Prostate gland (tissue), 2 donors: ENCODE results near the gene IGF2BP3. TPM values are rescaled to one million over a fixed set of nuclear protein-coding genes. Genes with fewer than 3 reads are reported as not detected.

Source experiments
- DNase-seq: peaks from one replicate; pipeline ENCODE4 v3.0.0-alpha.2; 2019; ENCODE audit warnings: low spot score
- H3K27ac ChIP-seq, 2 donors: fragments of 200-600 bp; sonication (generic); 2 replicates each; pipeline ENCODE4 v1.5.1; 2017 to 2019
- H3K27me3 ChIP-seq: fragments of 200-600 bp; sonication (generic); replicated peaks from 2 replicates; pipeline ENCODE4 v1.5.1; 2019; ENCODE audit not compliant: insufficient read depth
- H3K36me3 ChIP-seq, 2 donors: fragments of 200-600 bp; sonication (generic); 1 replicate in 1 of 2; 2 replicates in 1 of 2; pipeline versions ENCODE4 v1.5.1 to v1.8.1; 2017 to 2019
- H3K4me1 ChIP-seq: fragments of 200-600 bp; sonication (generic); replicated peaks from 2 replicates; pipeline ENCODE4 v1.5.1; 2019
- H3K4me3 ChIP-seq, 2 donors: fragments of 200-600 bp; sonication (generic); 2 replicates each; pipeline ENCODE4 v1.5.1; 2017 to 2019
- H3K9me3 ChIP-seq: fragments of 200-600 bp; sonication (generic); 2 replicates; pipeline ENCODE4 v1.5.1; 2017
- CTCF ChIP-seq, 4 experiments: fragments of 200-600 bp in 2 of 4; fragments of 450-650 bp in 2 of 4; sonication (generic) in 2 of 4; IDR thresholded peaks; 1 replicate in 3 of 4; 2 replicates in 1 of 4; pipeline ENCODE4 v1.5.1; 2016 to 2019; ENCODE audit warnings: antibody characterized with exemption in 4 of 4, mild to moderate bottlenecking in 2 of 4, moderate library complexity in 2 of 4
- POLR2A ChIP-seq: fragments of 450-650 bp; IDR thresholded peaks from one replicate; pipeline ENCODE4 v1.6.1; 2016; ENCODE audit warnings: antibody characterized with exemption, mild to moderate bottlenecking
- POLR2AphosphoS5 ChIP-seq: sonication (generic); formaldehyde crosslinking; IDR thresholded peaks from one replicate; pipeline ENCODE4 v1.6.1; 2017; ENCODE audit warnings: antibody characterized with exemption
- WGBS: methylation state at CpG from one replicate; pipeline ENCODE4 v1.1.5; 2018; 5-methylcytosine and 5-hydroxymethylcytosine counted together
- intact Hi-C: fragments of 100-400 bp; cut with DNase I; formaldehyde crosslinking; loops from one replicate; pipeline ENCODE4 v1.14.2; 2022
- total RNA-seq, 2 donors: library from RNA; depleted of rRNA; stranded (reverse); fragments of >200 nt; gene quantifications; one replicate each; pipeline ENCODE4 v1.1.0, GENCODE V29; 2016

Gene IGF2BP3
- total RNA-seq, 2 donors from 2014 or later, result 9.6 TPM; not detected in 1

- no peaks in the 10 kb centered on the region for H3K36me3 ChIP-seq
- intact Hi-C loops, result no loop called here
- H3K9me3 ChIP-seq, result no peaks in the 10 kb centered on the region
- TF ChIP-seq POLR2A (no peak), CTCF (IDR thresholded peaks at IDR 0.05) (peak in 1 of 4 experiments; percentile 34), POLR2AphosphoS5 (no peak)
- WGBS, result 41% methylated on average over 2 of the region's 2 CpGs
- H3K4me1 ChIP-seq, result no peaks in the 10 kb centered on the region
- peaks cover 19% of the 10 kb centered on the region for H3K27me3 ChIP-seq
- no peak for DNase-seq
- H3K27ac ChIP-seq, result no peak overlapping the region
- H3K4me3 ChIP-seq, result no peak overlapping the region
Measured at GRCh38 chr7:23462846-23463245, 7.4 kb downstream of the IGF2BP3 start.

GRCh38 chr7:23458044-23458443, 12.2 kb downstream of the IGF2BP3 start:
- TF ChIP-seq CTCF (IDR thresholded peaks at IDR 0.05) (no peak), POLR2A (no peak), POLR2AphosphoS5 (no peak)
- 83% methylated on average over 3 of the region's 3 CpGs for WGBS
- no peak overlapping the region for H3K4me3 ChIP-seq
- intact Hi-C loops, result no loop called here
- H3K36me3 ChIP-seq, result no peaks in the 10 kb centered on the region
- H3K9me3 ChIP-seq, result no peaks in the 10 kb centered on the region
- H3K27ac ChIP-seq, result no peak overlapping the region
- DNase-seq, result no peak
- no peaks in the 10 kb centered on the region for H3K4me1 ChIP-seq
- H3K27me3 ChIP-seq, result peaks cover 10% of the 10 kb centered on the region

- no peak for TF ChIP-seq POLR2A
- no peak overlapping the region for H3K27ac ChIP-seq
- 90% methylated on average over 3 of the region's 3 CpGs for WGBS
- H3K27me3 ChIP-seq, result peaks cover 4% of the 10 kb centered on the region
- no peaks in the 10 kb centered on the region for H3K4me1 ChIP-seq
- intact Hi-C loops, result no loop called here
- DNase-seq, result no peak
- no peak overlapping the region for H3K4me3 ChIP-seq
- no peaks in the 10 kb centered on the region for H3K9me3 ChIP-seq
- H3K36me3 ChIP-seq, result no peaks in the 10 kb centered on the region
Measured at GRCh38 chr7:23456093-23456492, 14.2 kb downstream of the IGF2BP3 start.

- no peak overlapping the region for H3K4me3 ChIP-seq
- no peak for TF ChIP-seq POLR2A
- no peak for TF ChIP-seq POLR2AphosphoS5
- TF ChIP-seq CTCF (IDR thresholded peaks at IDR 0.05), result no peak
- WGBS, result 78% methylated on average over 5 of the region's 5 CpGs
- intact Hi-C loops, result no loop called here
- no peaks in the 10 kb centered on the region for H3K9me3 ChIP-seq
- H3K36me3 ChIP-seq, result no peaks in the 10 kb centered on the region
- no peak overlapping the region for H3K27ac ChIP-seq
- H3K27me3 ChIP-seq, result peaks cover 4% of the 10 kb centered on the region
- no peak for DNase-seq
- no peaks in the 10 kb centered on the region for H3K4me1 ChIP-seq
Measured at GRCh38 chr7:23454881-23455526, 15.3 kb downstream of the IGF2BP3 start.

GRCh38 chr7:23450518-23450917, 19.8 kb downstream of the IGF2BP3 start:
- no peaks in the 10 kb centered on the region for H3K4me1 ChIP-seq
- intact Hi-C loops, result no loop called here
- no peaks in the 10 kb centered on the region for H3K36me3 ChIP-seq
- TF ChIP-seq CTCF (IDR thresholded peaks at IDR 0.05), result no peak
- TF ChIP-seq POLR2A, result no peak
- TF ChIP-seq POLR2AphosphoS5, result no peak
- WGBS, result 75% methylated on average over 6 of the region's 6 CpGs
- H3K4me3 ChIP-seq, result no peak overlapping the region
- H3K27me3 ChIP-seq, result no peaks in the 10 kb centered on the region
- H3K9me3 ChIP-seq, result no peaks in the 10 kb centered on the region
- H3K27ac ChIP-seq, result no peak overlapping the region
- no peak for DNase-seq
